H9 (cell line): ENCODE measurements around the gene CACHD1. TPM values are rescaled to one million over a fixed set of nuclear protein-coding genes. Genes with fewer than 3 reads are reported as not detected.

Experiments
- DNase-seq: peaks from one replicate; pipeline ENCODE4 v3.0.0-alpha.2; 2017
- H2AFZ ChIP-seq: one replicate; pipeline ENCODE4 v1.6.1; 2013; ENCODE audit warnings: mild to moderate bottlenecking, low read length, control low read depth, moderate library complexity
- H2AK5ac ChIP-seq: 2 replicates; pipeline ENCODE4 v1.6.1; 2013; ENCODE audit warnings: low read length, control low read depth, mixed read lengths; ENCODE audit not compliant: insufficient read length
- H2BK120ac ChIP-seq: one replicate; pipeline ENCODE4 v1.6.1; 2013; ENCODE audit warnings: low read depth, mild to moderate bottlenecking, low read length, control low read depth, inconsistent platforms; ENCODE audit not compliant: poor library complexity, severe bottlenecking
- H2BK12ac ChIP-seq: 2 replicates; pipeline ENCODE4 v1.6.1; 2013; ENCODE audit warnings: low read length, control low read depth, mixed read lengths, low read depth; ENCODE audit not compliant: insufficient read length
- H2BK15ac ChIP-seq: 2 replicates; pipeline ENCODE4 v1.6.1; 2013; ENCODE audit warnings: low read depth, low read length, control low read depth
- H2BK20ac ChIP-seq: one replicate; pipeline ENCODE4 v1.6.1; 2013; ENCODE audit warnings: low read depth, mild to moderate bottlenecking, low read length, control low read depth, inconsistent platforms; ENCODE audit not compliant: poor library complexity, severe bottlenecking
- H2BK5ac ChIP-seq: 2 replicates; pipeline ENCODE4 v1.6.1; 2013; ENCODE audit warnings: low read length, control low read depth, mixed read lengths; ENCODE audit not compliant: insufficient read length
- H3K14ac ChIP-seq: 2 replicates; pipeline ENCODE4 v1.6.1; 2013; ENCODE audit warnings: low read length, control low read depth; ENCODE audit not compliant: insufficient read depth
- H3K18ac ChIP-seq: 2 replicates; pipeline ENCODE4 v1.6.1; 2013; ENCODE audit warnings: low read depth, mild to moderate bottlenecking, mixed read lengths, low read length, control low read depth; ENCODE audit not compliant: insufficient read length
- H3K23ac ChIP-seq: 2 replicates; pipeline ENCODE4 v1.6.1; 2013; ENCODE audit warnings: low read length, control low read depth, mixed read lengths, low read depth; ENCODE audit not compliant: insufficient read length
- H3K23me2 ChIP-seq: 2 replicates; pipeline ENCODE4 v1.6.1; 2013; ENCODE audit warnings: low read depth, mild to moderate bottlenecking, mixed read lengths, low read length, control low read depth; ENCODE audit not compliant: insufficient read length, poor library complexity, severe bottlenecking
- H3K27ac ChIP-seq: 2 replicates; pipeline ENCODE4 v1.5.1; 2013; ENCODE audit warnings: low read length, control low read depth, mixed read lengths, low read depth; ENCODE audit not compliant: insufficient read length
- H3K27me3 ChIP-seq: 2 replicates; pipeline ENCODE4 v1.6.1; 2013; ENCODE audit warnings: low read length, control low read depth, inconsistent platforms; ENCODE audit not compliant: insufficient read depth
- H3K4ac ChIP-seq: 2 replicates; pipeline ENCODE4 v1.6.1; 2013; ENCODE audit warnings: low read depth, mild to moderate bottlenecking, control low read depth, inconsistent platforms, low read length, moderate library complexity
- H3K4me1 ChIP-seq: 2 replicates; pipeline ENCODE4 v1.6.1; 2013; ENCODE audit warnings: low read length, control low read depth, inconsistent platforms; ENCODE audit not compliant: insufficient read depth
- H3K4me2 ChIP-seq: 2 replicates; pipeline ENCODE4 v1.6.1; 2013; ENCODE audit warnings: low read length, control low read depth, mixed read lengths; ENCODE audit not compliant: insufficient read length, insufficient read depth
- H3K56ac ChIP-seq: 2 replicates; pipeline ENCODE4 v1.6.1; 2013; ENCODE audit warnings: low read depth, mild to moderate bottlenecking, mixed read lengths, low read length, control low read depth; ENCODE audit not compliant: insufficient read length
- H3K79me1 ChIP-seq: 2 replicates; pipeline ENCODE4 v1.6.1; 2013; ENCODE audit warnings: low read depth, mild to moderate bottlenecking, moderate library complexity, low read length, control low read depth, inconsistent platforms; ENCODE audit not compliant: insufficient read depth, poor library complexity, severe bottlenecking
- H3K79me2 ChIP-seq: 2 replicates; pipeline ENCODE4 v1.6.1; 2013; ENCODE audit warnings: low read length, control low read depth, inconsistent platforms; ENCODE audit not compliant: insufficient read depth
- H3K9ac ChIP-seq: 2 replicates; pipeline ENCODE4 v1.6.1; 2013; ENCODE audit warnings: low read length, control low read depth, mixed read lengths; ENCODE audit not compliant: insufficient read length; ENCODE audit errors: extremely low read depth
- H3K9me3 ChIP-seq: one replicate; pipeline ENCODE4 v1.6.1; 2013; ENCODE audit warnings: low read depth, low read length, inconsistent platforms; ENCODE audit not compliant: control insufficient read depth
- H3T11ph ChIP-seq: one replicate; pipeline ENCODE4 v1.6.1; 2013; ENCODE audit warnings: mild to moderate bottlenecking, low read length, control low read depth, inconsistent platforms
- H4K20me1 ChIP-seq: one replicate; pipeline ENCODE4 v1.6.1; 2013; ENCODE audit not compliant: control insufficient read depth, insufficient read length, insufficient read depth
- H4K5ac ChIP-seq: 2 replicates; pipeline ENCODE4 v1.6.1; 2013; ENCODE audit warnings: low read depth, mild to moderate bottlenecking, mixed read lengths, low read length, control low read depth; ENCODE audit not compliant: insufficient read length
- H4K8ac ChIP-seq: replicated peaks from 2 replicates; pipeline ENCODE4 v1.6.1; 2013; ENCODE audit warnings: low read length, control low read depth, mixed read lengths, low read depth; ENCODE audit not compliant: insufficient read length
- H4K91ac ChIP-seq: 2 replicates; pipeline ENCODE4 v1.6.1; 2013; ENCODE audit warnings: low read depth, mild to moderate bottlenecking, moderate library complexity, mixed read lengths, low read length, control low read depth; ENCODE audit not compliant: insufficient read length
- H3K27ac Mint-ChIP-seq, 3 experiments: 2 replicates in 2 of 3; 3 replicates in 1 of 3; pipeline ENCODE4 v1.8.0; 2020 to 2021; ENCODE audit warnings: mixed read lengths in 3 of 3, mild to moderate bottlenecking in 1 of 3, moderate library complexity in 1 of 3
- H3K27me3 Mint-ChIP-seq: 2 replicates; pipeline ENCODE4 v1.8.0; 2021; ENCODE audit warnings: low read depth, mild to moderate bottlenecking, moderate library complexity, mixed read lengths
- H3K36me3 Mint-ChIP-seq, 3 experiments: 2 replicates in 2 of 3; 3 replicates in 1 of 3; pipeline ENCODE4 v1.8.0; 2020 to 2021; ENCODE audit warnings: low read depth in 3 of 3, mixed read lengths in 3 of 3; ENCODE audit not compliant: insufficient read depth in 1 of 3
- H3K4me1 Mint-ChIP-seq, 2 experiments: 2 replicates each; pipeline ENCODE4 v1.8.0; 2020; ENCODE audit warnings: mixed read lengths in 2 of 2
- H3K4me3 Mint-ChIP-seq, 2 experiments: 2 replicates in 1 of 2; 3 replicates in 1 of 2; pipeline ENCODE4 v1.8.0; 2020 to 2021; ENCODE audit warnings: mild to moderate bottlenecking in 2 of 2, mixed read lengths in 2 of 2, moderate library complexity in 1 of 2
- H3K9me3 Mint-ChIP-seq, 2 experiments: 2 replicates in 1 of 2; 3 replicates in 1 of 2; pipeline ENCODE4 v1.8.0; 2020; ENCODE audit warnings: mild to moderate bottlenecking in 2 of 2, mixed read lengths in 2 of 2, moderate library complexity in 1 of 2
- WGBS: extraction: QIAGEN DNeasy Blood & Tissue Kit; methylation state at CpG from one replicate; pipeline ENCODE4 v1.1.7; 2013; ENCODE audit warnings: missing lambda C conversion rate, low lambda C conversion rate, mixed read lengths; ENCODE audit not compliant: insufficient read length; ENCODE audit errors: extremely low coverage; 5-methylcytosine and 5-hydroxymethylcytosine counted together
- total RNA-seq: library from RNA; stranded (reverse); gene quantifications from 2 replicates; pipeline ENCODE4 v1.2.1, GENCODE V29; 2021
- TF ChIP-seq, protein P1 (sequence below): fragments of 200-600 bp; sonication (generic); conservative IDR thresholded peaks from 3 replicates; pipeline ENCODE4 v1.8.0; 2021; ENCODE audit warnings: antibody characterized with exemption, mild to moderate bottlenecking

Gene CACHD1
- total RNA-seq, 1 experiment from 2014 or later = 94.2 TPM

DNA sequence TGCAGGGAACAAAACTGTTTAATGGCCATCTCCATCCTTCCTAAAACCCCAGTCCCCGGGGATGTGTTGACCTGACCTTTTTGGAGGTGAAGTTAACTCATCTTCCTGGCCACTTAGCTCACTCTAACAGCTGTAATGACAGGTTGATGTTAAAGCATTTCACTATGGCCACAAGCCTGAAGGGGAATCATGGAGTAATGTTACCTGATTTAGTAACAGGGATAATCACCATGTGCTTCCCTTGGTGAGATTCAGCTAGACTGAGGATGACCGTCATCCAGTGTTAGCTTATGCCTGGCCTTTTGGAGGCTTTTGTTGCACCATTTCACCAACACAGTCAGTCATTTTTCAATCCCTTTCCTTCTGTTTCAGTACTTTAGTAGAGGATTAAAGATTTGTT lies 210.7 kb downstream of the CACHD1 start:
- Histone ChIP-seq H3K56ac (no peak overlapping the region), H2BK120ac (no peak overlapping the region), H4K91ac (no peak overlapping the region), H2BK15ac (no peak overlapping the region), H3K23ac (no peak overlapping the region), H3K9me3 (no peaks in the 10 kb centered on the region), H3K27me3 (no peaks in the 10 kb centered on the region), H2BK12ac (no peak overlapping the region), H4K8ac (no peak overlapping the region), H3K18ac (no peak overlapping the region), H3K14ac (no peak overlapping the region), H2AK5ac (no peak overlapping the region), H3K4ac (no peak overlapping the region), H3K23me2 (no peaks in the 10 kb centered on the region), H4K5ac (no peak overlapping the region), H2BK5ac (no peak overlapping the region), H3T11ph (no peak overlapping the region), H3K27ac (no peak overlapping the region), H4K20me1 (no peaks in the 10 kb centered on the region), H2BK20ac (no peak overlapping the region), H3K9ac (no peak overlapping the region), H3K4me2 (no peak overlapping the region), H2AFZ (no peak overlapping the region), H3K79me1 (no peaks in the 10 kb centered on the region), H3K79me2 (no peaks in the 10 kb centered on the region), H3K4me1 (no peaks in the 10 kb centered on the region)
- WGBS = no CpG with 5 or more reads among the region's 2 CpGs
- H3K36me3 Mint-ChIP-seq = peaks cover 62 to 97% (median 93%) of the 10 kb centered on the region in 3 experiments; a peak in 6 of 7 replicates
- H3K9me3 Mint-ChIP-seq = no peaks in the 10 kb centered on the region
- no peak overlapping the region for H3K4me3 Mint-ChIP-seq
- TF ChIP-seq, protein P1, sequence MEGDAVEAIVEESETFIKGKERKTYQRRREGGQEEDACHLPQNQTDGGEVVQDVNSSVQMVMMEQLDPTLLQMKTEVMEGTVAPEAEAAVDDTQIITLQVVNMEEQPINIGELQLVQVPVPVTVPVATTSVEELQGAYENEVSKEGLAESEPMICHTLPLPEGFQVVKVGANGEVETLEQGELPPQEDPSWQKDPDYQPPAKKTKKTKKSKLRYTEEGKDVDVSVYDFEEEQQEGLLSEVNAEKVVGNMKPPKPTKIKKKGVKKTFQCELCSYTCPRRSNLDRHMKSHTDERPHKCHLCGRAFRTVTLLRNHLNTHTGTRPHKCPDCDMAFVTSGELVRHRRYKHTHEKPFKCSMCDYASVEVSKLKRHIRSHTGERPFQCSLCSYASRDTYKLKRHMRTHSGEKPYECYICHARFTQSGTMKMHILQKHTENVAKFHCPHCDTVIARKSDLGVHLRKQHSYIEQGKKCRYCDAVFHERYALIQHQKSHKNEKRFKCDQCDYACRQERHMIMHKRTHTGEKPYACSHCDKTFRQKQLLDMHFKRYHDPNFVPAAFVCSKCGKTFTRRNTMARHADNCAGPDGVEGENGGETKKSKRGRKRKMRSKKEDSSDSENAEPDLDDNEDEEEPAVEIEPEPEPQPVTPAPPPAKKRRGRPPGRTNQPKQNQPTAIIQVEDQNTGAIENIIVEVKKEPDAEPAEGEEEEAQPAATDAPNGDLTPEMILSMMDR = no peak
- H3K27me3 Mint-ChIP-seq = no peaks in the 10 kb centered on the region
- no peak for DNase-seq
- H3K27ac Mint-ChIP-seq = peak overlapping the region in 1 of 3 experiments; percentile 12; a peak in 2 of 7 replicates
- no peaks in the 10 kb centered on the region for H3K4me1 Mint-ChIP-seq
